SJCRH30 (cell line): ENCODE measurements around the gene RBSN. TPM values are rescaled to one million over a fixed set of nuclear protein-coding genes. Genes with fewer than 3 reads are reported as not detected.
A peak's percentile ranks its signal among the peaks of the same experiment; 100 is the strongest.

Source experiments
- DNase-seq, 2 experiments: peaks; one replicate each; pipeline ENCODE4 v3.0.0-alpha.2; 2015 to 2020
- H3K27ac ChIP-seq: fragments of 250-450 bp; sonication (Bioruptor Pico); 2 replicates; pipeline ENCODE4 v1.5.1; 2020; ENCODE audit warnings: mild to moderate bottlenecking, moderate library complexity
- H3K27me3 ChIP-seq: fragments of 250-450 bp; sonication (Bioruptor Pico); 2 replicates; pipeline ENCODE4 v1.5.1; 2020; ENCODE audit warnings: mild to moderate bottlenecking, moderate library complexity
- H3K36me3 ChIP-seq: fragments of 250-450 bp; sonication (Bioruptor Pico); 2 replicates; pipeline ENCODE4 v1.5.1; 2020; ENCODE audit warnings: mild to moderate bottlenecking, moderate library complexity
- H3K4me1 ChIP-seq: fragments of 250-450 bp; sonication (Bioruptor Pico); 2 replicates; pipeline ENCODE4 v1.5.1; 2020; ENCODE audit warnings: mild to moderate bottlenecking, moderate library complexity
- H3K4me3 ChIP-seq: fragments of 250-450 bp; sonication (Bioruptor Pico); 2 replicates; pipeline ENCODE4 v1.5.1; 2020; ENCODE audit warnings: mild to moderate bottlenecking, moderate library complexity
- H3K9me3 ChIP-seq: fragments of 250-450 bp; sonication (Bioruptor Pico); replicated peaks from 2 replicates; pipeline ENCODE4 v1.5.1; 2020; ENCODE audit warnings: mild to moderate bottlenecking, moderate library complexity
- total RNA-seq: library from RNA; depleted of rRNA; stranded (reverse); fragments of >200 nt; shearing (Covaris generic); gene quantifications from 2 replicates; pipeline ENCODE4 v1.2.3, GENCODE V29; 2014

The RBSN gene
- total RNA-seq, 1 experiment from 2014 or later: 17.6 TPM

DNA sequence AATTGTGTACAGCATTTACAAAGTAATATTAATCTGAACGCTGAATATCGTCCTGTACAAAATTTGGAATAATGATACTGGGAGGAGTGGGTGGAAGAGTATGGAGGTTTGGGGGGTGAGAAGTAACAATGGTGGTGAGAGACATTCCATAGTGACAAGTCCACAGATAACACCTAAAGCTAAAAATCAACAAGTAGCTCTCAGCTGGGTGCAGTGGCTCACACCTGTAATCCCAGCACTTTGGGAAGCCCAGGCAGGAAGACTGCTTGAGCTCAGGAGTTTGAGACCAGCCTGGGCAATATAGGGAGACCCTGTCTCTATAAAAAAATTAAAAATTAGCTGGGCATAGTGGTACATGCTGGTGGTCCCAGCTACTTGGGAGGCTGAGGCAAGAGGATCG, 38.9 kb downstream of the RBSN start:
- H3K27me3 ChIP-seq: no peaks in the 10 kb centered on the region
- no peak overlapping the region for H3K4me3 ChIP-seq
- DNase-seq: no peak
- no peaks in the 10 kb centered on the region for H3K9me3 ChIP-seq
- H3K36me3 ChIP-seq: peaks cover 30% of the 10 kb centered on the region
- no peaks in the 10 kb centered on the region for H3K4me1 ChIP-seq
- H3K27ac ChIP-seq: no peak overlapping the region

DNA sequence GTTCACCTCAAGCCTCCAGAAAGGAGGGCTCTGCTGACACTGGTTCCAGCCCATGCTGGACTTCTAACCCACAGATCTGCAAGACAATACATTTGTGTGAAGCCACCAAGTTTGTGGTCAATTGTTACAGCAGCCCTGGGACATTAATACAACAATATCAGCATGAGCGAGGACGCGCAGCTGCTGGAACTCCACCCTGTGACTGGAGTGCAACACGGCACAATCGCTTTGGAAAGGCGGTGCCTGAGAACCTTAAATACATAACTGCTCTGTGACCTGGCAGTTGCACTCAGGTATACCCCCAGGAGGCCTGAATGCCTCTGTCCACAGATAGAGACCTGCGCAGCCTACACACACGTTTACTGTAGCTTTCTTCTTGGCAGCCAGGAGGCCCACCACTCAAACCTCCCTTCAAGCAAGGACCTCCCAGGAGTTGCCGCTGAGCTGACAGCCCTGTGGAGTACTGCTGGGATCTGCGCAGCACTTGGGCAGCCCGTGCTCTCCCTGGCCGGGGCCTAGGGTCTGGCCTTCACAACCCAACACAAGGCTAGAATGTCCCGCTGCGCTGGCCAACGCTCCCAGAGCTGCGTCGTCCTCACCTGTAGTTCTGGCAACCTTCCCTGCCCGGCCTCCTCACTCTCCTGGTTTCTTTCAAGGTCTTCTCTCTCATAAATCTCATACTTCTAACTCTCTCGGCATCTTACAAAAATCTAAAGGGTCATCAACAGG, 42.1 kb downstream of the RBSN start:
- Histone ChIP-seq H3K4me3 (no peak overlapping the region), H3K27ac (no peak overlapping the region), H3K4me1 (no peaks in the 10 kb centered on the region), H3K9me3 (no peaks in the 10 kb centered on the region), H3K36me3 (peaks cover 44% of the 10 kb centered on the region), H3K27me3 (no peaks in the 10 kb centered on the region)
- DNase-seq: no peak

GRCh38 chr3:15055019-15055557, 43.9 kb downstream of the RBSN start:
- H3K4me1 ChIP-seq: no peaks in the 10 kb centered on the region
- no peaks in the 10 kb centered on the region for H3K9me3 ChIP-seq
- no peaks in the 10 kb centered on the region for H3K27me3 ChIP-seq
- peaks cover 46% of the 10 kb centered on the region for H3K36me3 ChIP-seq
- H3K27ac ChIP-seq: no peak overlapping the region
- no peak for DNase-seq
- H3K4me3 ChIP-seq: no peak overlapping the region

- H3K9me3 ChIP-seq: no peaks in the 10 kb centered on the region
- no peaks in the 10 kb centered on the region for H3K27me3 ChIP-seq
- H3K36me3 ChIP-seq: peaks cover 47% of the 10 kb centered on the region
- H3K4me1 ChIP-seq: no peaks in the 10 kb centered on the region
- H3K4me3 ChIP-seq: no peak overlapping the region
- no peak overlapping the region for H3K27ac ChIP-seq
- no peak for DNase-seq
Measured at GRCh38 chr3:15053541-15053940, 45.4 kb downstream of the RBSN start.

DNA sequence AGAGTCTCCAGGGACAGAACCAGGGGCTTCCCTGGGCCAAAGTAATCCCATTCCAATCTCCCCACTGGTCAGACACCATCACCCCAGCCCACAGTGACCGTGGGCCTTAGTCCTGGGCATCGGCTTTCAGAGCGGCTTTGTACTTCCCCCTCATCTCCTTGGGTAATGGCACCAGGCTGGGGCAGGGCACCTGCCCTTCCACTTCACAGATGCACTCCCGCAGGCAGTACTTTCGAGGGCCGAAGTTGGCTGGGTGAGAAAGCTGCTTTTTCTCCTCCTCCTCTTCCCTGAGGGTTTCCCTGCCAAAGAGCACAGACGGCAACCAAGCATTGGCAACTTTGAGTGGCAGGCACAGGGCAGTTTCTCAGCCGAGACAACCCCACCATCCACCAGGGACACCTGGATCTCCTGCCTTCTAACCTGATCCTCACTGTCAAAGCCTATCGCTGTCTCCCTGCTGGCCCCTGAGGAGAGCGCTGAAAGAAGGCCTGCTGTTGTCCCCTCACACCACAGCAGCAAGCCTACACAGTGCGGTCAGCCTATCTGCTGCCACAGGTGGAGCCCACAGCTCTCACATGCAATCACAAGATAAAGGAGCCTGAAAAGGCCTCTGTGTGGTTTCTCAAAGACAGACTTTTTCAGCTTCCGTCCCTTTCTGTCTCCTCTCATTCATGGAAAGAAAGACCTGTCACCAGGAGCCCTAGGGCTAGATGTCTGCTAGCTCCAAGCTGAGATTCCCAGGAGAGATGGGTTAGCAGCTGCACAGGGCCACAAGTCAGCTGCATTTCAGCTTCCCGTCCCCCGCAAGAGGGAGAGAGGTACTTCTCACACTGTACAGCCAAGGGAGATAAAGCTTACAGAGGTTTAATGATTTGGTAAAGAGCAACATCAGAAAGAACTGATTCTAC, 46.4 kb downstream of the RBSN start:
- no peak overlapping the region for H3K27ac ChIP-seq
- no peaks in the 10 kb centered on the region for H3K4me1 ChIP-seq
- H3K9me3 ChIP-seq: no peaks in the 10 kb centered on the region
- no peaks in the 10 kb centered on the region for H3K27me3 ChIP-seq
- H3K4me3 ChIP-seq: no peak overlapping the region
- H3K36me3 ChIP-seq: peaks cover 49% of the 10 kb centered on the region
- DNase-seq: peak; percentile 28 to 47

- H3K4me3 ChIP-seq: no peak overlapping the region
- H3K4me1 ChIP-seq: no peaks in the 10 kb centered on the region
- H3K36me3 ChIP-seq: peaks cover 56% of the 10 kb centered on the region
- no peaks in the 10 kb centered on the region for H3K9me3 ChIP-seq
- no peaks in the 10 kb centered on the region for H3K27me3 ChIP-seq
- DNase-seq: peak; percentile 33 to 56
- H3K27ac ChIP-seq: no peak overlapping the region
Measured at GRCh38 chr3:15051531-15051930, 47.4 kb downstream of the RBSN start.

DNA sequence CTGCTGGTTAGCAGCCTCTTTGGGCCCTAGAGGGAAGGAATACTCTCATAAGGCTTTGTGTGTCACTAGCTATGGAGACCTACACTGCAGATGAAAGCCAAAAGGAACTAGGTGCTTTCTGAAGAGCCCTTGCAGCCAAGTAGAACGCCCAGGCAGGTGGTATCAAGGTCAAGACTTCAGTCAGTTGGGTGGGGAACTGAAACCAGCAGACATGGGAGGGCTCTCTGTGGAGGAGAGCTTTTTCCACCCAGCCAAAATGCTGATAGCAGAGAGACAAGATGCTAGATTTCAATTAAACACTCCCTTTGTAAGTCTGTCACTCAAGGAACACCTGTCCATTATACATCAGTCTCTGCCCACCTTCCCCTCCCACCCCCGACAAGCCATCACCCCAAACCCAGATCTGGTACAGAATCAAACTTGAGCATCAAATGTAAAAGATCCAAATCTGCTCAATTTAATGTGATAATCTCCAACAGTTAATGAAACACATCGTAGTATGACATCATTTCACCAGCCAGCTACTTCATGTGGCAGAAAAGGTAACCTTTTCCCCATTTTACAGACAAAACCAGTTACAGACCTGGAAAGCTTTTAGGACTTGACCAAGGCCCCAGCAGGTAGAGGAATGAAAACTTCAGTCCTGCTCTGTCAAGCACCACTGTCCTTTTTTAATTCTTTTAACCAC, 48.4 kb downstream of the RBSN start:
- Histone ChIP-seq H3K36me3 (peaks cover 61% of the 10 kb centered on the region), H3K27ac (no peak overlapping the region), H3K27me3 (no peaks in the 10 kb centered on the region), H3K4me3 (no peak overlapping the region), H3K4me1 (no peaks in the 10 kb centered on the region), H3K9me3 (no peaks in the 10 kb centered on the region)
- DNase-seq: no peak

DNA sequence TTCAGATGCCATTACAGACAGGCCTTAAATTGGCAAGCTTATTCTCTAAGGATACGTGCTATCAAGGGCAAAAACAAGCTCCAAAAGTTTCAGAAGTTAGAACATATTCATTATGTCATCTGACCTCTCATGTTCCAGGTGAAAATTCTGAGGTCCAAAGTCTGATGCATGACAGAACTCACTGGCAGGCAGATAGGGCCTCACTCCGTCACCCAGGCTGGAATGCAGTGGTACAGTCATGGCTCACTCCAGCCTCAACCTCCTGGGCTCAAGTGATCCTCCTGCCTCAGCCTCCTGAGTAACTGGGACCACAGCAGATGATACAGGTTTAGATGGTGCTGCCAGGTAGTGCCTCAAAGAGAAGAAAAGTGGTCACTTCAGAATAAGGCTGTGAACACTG, 49.4 kb downstream of the RBSN start:
- Histone ChIP-seq H3K36me3 (peaks cover 64% of the 10 kb centered on the region), H3K27ac (no peak overlapping the region), H3K4me1 (no peaks in the 10 kb centered on the region), H3K27me3 (no peaks in the 10 kb centered on the region), H3K4me3 (no peak overlapping the region), H3K9me3 (no peaks in the 10 kb centered on the region)
- no peak for DNase-seq

DNA sequence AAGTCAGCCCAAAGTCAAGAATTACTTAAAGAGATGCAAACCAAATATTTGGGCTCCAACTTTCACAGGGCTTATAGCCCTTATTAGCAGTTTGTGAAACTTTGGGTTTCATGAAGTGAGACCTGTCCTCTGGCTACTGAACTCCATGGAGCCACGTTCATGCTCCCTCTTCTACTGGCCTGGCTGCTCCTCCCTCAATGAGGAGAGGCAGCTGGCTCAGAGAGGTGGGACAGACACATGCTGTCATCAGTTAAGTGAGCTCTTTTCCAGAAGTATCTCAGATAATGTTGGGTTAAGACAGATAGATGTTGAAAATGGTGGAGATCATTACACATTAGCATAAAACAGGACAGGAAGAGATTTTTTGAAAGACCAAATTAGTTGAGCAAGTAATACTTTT, 53.3 kb downstream of the RBSN start:
- no peak for DNase-seq
- Histone ChIP-seq H3K27ac (no peak overlapping the region), H3K4me1 (no peaks in the 10 kb centered on the region), H3K27me3 (no peaks in the 10 kb centered on the region), H3K9me3 (no peaks in the 10 kb centered on the region), H3K4me3 (no peak overlapping the region), H3K36me3 (peaks cover 63% of the 10 kb centered on the region)

DNA sequence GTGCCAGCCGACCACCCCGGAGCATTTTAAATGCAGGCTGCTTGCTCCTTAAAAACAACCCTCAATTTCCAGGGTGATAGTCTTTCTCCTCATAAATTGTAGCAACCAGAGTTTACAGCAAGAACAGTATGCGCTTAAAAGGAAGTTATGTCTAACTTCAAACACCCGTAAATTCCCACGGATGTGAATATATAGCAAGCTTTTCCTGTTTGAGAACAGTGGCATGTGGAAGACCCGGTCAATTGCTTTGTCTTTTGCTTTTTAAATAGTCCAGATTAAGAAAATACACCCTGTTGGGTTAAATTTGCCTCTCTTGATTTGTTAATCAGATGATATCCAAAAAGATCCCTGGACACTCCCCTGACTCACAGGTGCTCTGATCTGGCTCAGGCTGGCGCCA, 54.6 kb downstream of the RBSN start:
- no peaks in the 10 kb centered on the region for H3K27me3 ChIP-seq
- no peak for DNase-seq
- peaks cover 63% of the 10 kb centered on the region for H3K36me3 ChIP-seq
- H3K4me3 ChIP-seq: no peak overlapping the region
- no peak overlapping the region for H3K27ac ChIP-seq
- H3K4me1 ChIP-seq: no peaks in the 10 kb centered on the region
- H3K9me3 ChIP-seq: no peaks in the 10 kb centered on the region

DNA sequence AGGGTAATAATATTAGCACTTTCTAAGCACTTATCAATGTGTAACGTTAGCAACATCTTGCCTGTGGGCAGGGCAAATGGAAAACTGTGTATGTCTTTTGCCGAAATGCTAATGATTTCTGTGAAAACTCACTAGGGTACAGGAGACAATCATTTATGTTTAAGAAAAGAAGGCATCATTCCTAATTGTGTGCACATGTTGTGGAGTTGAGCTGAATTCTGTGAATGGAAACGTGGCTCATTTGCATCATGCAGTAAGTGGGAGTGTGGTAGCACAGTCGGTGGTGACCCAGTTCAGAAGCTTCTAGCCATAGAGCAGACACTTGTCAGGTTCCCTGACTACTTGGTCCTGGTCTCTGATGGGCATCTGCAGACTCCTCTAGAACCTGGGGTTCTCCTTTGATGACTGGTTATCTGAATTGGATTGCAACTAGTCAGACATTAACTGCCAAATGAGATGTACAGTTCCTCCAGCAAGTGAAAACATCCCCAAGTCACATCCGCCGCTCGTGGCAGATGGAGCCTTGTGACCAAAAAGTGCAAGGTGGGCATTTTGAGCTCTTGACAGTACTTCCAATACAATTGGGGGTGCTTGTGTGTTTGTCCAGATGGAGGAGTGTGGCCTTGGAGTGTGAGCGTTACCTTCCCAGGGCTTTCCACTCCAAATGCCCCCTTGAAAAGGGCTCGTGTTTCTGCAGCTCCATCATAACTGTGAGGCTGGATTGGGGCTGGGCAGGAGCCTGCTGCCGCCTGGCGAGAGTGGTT, 55.4 kb downstream of the RBSN start:
- no peak for DNase-seq
- no peaks in the 10 kb centered on the region for H3K9me3 ChIP-seq
- no peaks in the 10 kb centered on the region for H3K4me1 ChIP-seq
- no peak overlapping the region for H3K27ac ChIP-seq
- no peak overlapping the region for H3K4me3 ChIP-seq
- H3K27me3 ChIP-seq: no peaks in the 10 kb centered on the region
- peaks cover 60% of the 10 kb centered on the region for H3K36me3 ChIP-seq

DNA sequence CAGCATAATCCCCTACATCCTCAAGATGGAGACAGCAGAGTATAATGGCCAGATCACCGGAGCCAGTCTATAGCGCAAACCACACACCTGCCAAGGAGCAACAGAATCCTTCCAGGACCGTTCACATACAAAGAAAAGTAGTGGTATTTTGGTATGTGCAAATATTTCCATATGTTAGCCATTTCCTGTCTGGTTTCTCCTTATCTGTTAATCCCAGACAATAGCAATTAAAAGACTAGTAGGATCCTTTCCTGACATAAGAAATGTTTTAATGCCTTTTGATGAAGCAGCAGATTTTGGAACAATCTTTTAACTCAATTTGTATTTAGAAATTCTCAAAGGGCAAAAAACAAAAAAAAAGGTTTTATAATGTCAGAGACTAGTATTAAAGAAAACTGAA, 56.0 kb downstream of the RBSN start:
- peaks cover 54% of the 10 kb centered on the region for H3K36me3 ChIP-seq
- H3K9me3 ChIP-seq: no peaks in the 10 kb centered on the region
- H3K27ac ChIP-seq: no peak overlapping the region
- no peaks in the 10 kb centered on the region for H3K27me3 ChIP-seq
- no peak for DNase-seq
- H3K4me3 ChIP-seq: no peak overlapping the region
- no peaks in the 10 kb centered on the region for H3K4me1 ChIP-seq

DNA sequence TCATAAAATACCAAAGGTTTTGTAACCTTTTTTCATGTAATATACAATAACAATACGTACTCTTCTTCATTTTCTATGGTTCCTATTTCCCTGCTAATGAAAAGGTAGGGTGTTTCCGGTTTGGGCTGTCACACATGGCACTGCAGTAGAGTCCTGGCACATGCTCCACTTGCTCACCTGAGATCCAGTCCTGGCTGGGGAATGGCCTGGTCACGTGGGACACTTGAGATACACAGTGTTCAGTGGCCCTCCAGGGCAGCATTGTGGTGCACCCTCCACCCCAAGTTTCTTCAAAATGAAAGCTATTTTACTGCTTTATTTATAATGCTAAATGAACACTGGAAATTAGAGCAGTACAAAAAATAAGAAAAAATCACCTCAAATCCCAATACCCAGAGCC, 57.0 kb downstream of the RBSN start:
- H3K36me3 ChIP-seq: peaks cover 51% of the 10 kb centered on the region

DNA sequence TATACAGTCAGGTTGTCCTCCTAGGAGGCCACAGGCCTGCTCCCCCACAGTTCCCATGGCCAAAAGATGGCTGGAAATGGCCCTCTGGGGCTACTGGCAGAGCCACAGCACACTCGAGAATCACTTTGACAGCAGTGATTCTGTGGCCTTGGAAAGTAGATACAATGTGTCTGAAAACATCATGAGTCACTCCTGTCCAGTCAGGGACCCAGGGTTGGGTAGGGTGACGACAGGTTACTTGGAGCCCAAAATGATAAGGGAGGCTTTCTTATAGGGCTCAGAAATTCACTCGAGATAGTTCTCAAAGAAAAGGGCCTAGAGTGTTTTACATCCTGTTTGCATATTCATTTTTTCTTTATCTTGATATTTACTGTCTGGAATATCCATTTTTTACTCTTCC, 58.1 kb downstream of the RBSN start:
- H3K4me1 ChIP-seq: no peaks in the 10 kb centered on the region
- peaks cover 52% of the 10 kb centered on the region for H3K36me3 ChIP-seq
- H3K4me3 ChIP-seq: no peak overlapping the region
- no peaks in the 10 kb centered on the region for H3K27me3 ChIP-seq
- H3K9me3 ChIP-seq: no peaks in the 10 kb centered on the region
- no peak for DNase-seq
- no peak overlapping the region for H3K27ac ChIP-seq

More for the DNA sequence above, 57.0 kb downstream of the RBSN start:
- no peaks in the 10 kb centered on the region for H3K27me3 ChIP-seq
- no peaks in the 10 kb centered on the region for H3K4me1 ChIP-seq
- H3K4me3 ChIP-seq: no peak overlapping the region
- no peak overlapping the region for H3K27ac ChIP-seq
- no peaks in the 10 kb centered on the region for H3K9me3 ChIP-seq
- no peak for DNase-seq
